NOMO-1 treated with DMSO at 0.1 percent for 48 hours (cell line): ENCODE data around the gene PHEX.

ENCODE experiments used
- DNase-seq: peaks from one replicate; lab custom pipeline; 2025; ENCODE audit not compliant: unreplicated experiment; lab: John Stamatoyannopoulos, UW

Gene PHEX

DNA sequence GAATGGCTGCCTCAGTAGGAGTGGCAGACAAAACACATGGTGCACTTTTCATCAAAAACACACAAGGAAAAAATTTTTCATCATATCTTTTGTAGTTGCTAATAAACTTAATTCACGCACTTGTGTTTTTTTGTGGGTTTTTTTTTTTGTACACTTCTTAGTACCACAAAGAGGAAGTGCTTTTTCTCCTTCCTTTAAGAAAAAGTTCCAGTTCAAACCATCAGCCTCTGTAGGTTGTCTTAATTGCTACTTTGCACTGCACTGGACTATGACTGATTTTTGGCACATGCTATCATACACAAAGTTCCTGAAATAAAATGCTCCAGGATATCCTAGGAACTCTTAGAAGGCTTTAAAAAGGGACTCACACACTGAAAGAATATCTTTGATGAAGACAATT lies at the start of gene PHEX:
Gene PHEX (plus strand): TSS at position 242 of the 400 bp plus-strand sequence. CDS start 681 bp downstream, outside the sequence.
- peak; percentile 3 for DNase-seq

DNA sequence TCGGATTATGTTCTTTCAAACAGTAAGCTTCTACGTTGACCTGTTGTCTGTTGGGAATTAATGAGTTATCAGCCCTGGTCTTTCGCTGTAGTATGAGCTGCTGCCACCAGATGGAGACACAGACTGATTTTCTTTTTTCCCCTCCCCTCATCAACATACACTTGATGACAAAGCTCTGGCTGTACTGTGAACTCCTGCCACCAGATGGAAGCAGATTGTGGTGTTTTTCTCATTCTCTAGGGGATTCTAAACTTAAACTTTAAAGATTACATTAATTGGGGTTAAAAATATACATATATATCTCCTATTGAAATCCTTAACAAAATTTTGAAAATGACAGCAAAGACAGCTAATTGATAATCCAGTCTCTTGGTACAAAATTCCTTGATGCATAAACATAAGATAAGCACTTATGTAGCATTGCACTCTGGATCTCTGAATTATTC lies 46.8 kb upstream of the PHEX start:
- DNase-seq: peak; percentile 79

DNA sequence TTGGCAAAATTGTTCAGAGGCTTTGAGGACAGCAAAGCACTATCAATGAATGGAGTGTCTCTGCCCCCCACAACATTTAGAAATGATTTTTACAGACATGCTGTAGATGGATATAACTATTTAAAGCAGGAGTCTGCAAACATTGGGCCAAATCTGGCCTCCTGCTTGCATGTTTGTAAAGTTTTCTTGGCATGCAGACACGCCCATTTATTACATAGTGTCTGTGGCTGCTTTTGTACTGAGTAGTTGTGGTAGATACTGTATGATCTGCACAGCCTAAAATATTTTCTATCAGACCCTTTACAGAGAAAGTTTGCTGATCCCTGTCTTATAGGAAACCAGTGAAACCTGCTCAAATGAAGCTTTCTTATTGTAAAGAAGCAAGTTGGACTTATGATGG lies 45.5 kb upstream of the PHEX start:
- DNase-seq: no peak

DNA sequence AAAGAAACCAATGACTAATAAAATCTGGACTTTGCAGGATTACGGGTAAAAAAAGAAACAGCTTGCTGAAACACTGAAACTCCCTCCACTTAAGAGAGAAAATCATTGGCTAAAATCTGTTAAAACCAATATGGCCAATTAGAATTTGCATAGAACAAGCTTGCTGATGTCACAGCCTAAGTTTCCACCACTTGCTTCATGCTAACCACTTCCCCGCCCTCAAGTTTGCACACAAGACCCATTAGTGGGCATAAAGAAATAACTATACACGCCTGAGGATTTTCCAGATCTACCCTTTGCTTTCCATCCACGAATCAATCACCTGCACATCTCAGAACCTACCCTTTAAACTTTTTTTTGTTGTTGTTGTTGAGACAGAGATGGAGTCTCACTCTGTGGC lies 42.7 kb upstream of the PHEX start:
- DNase-seq: no peak

DNA sequence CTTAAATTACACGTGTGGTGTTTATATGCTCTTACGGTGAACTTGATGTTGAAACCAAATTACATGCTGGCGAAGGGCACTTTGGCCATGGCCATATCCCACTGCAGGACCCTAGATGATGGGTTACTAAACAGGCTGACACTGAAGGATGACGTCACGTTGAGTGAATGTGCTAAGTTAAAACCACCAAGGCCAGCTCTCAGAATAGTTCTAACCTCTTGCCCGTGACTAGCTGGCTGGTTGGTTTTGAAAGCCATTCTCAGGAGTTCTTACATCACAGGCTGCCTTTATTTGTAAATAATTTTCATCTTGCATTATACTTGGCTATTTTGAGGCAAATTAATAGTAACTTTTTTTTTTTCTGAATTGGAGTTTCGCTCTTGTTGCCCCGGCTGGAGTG lies 41.3 kb upstream of the PHEX start:
- DNase-seq: no peak

DNA sequence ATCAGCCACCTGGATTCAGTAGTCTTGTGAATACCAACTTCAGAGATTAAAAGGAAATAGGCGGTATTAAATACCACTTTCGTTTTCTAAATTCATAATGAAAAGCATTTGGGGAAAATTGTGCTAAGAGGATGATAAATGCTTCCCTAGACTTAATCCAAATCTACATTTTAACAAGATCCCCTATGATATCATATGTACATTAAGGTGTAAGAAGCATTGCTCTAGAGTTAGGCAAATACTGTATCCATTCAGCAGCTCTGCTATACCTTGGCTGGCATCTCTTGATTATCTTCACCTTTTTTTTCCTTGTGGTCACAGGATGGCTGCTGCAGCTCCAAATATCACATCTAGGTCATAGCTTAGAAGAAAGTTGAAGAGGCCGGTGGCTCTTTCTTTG lies 40.6 kb upstream of the PHEX start:
- DNase-seq: no peak

DNA sequence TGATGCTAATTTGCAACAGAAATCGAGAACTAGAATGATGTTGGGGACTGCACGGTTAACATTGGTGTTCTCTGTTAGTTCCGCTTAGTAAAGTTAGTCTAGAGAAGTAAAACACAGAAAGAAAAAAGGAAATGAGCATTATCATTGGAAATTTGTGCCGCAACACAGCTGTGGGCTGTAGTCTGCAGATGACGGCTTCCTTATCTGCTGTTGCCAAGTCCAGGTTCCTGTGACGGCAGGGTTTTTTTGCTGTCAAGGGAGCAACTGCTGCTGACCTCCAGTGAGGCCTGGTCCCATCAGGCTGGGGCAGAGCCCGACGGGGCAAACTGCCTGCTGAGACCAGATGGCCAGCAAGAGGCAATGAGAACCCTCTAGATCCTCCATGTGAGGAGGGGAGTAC lies 38.9 kb upstream of the PHEX start:
- DNase-seq: peak; percentile 92

DNA sequence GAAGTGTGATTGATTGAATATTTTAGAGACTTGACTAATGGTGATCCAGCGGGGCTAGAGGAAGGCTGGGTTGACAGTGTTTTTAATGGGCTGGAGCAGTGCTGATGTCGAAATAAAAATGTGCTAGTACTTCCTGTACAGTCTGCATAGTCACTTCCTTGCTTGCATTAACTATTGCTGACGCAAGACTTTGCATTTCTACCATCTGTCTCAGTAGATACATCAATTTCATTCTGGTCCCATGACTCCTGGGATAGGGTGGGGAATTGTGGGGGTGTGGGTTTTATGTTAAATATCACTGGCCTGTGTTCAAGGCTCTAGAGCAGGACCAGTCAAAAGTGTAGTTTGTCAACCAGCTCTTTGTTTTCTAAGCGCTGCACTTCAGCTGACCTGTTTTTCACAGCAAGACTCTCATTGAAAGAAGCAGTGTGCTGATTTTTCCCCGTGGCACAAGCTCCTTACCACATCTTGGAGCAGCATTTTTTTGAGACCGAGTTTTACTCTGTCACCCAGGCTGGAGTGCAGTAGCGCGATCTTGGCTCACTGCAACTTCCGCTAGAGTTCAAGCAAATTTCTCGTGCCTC lies 35.2 kb upstream of the PHEX start:
- peak; percentile 94 for DNase-seq

DNA sequence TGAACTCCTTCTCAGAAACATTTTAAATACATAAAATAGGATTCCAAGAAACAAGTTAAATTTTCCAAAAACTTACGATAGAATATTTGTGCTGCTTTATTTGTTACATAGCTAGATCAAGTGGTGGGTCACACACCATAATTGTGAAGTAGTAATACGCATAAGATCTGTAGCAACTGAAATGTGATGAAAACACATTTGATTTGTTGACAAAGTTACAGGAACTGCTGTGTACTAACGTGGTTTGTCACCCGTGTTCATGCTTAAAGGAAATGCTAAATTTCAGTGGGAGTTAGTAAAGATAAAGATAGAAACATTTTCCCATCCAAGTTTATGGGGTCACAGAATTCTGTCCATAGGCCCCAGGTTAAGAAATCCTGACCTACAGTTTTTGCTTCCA lies 34.1 kb upstream of the PHEX start:
- no peak for DNase-seq

DNA sequence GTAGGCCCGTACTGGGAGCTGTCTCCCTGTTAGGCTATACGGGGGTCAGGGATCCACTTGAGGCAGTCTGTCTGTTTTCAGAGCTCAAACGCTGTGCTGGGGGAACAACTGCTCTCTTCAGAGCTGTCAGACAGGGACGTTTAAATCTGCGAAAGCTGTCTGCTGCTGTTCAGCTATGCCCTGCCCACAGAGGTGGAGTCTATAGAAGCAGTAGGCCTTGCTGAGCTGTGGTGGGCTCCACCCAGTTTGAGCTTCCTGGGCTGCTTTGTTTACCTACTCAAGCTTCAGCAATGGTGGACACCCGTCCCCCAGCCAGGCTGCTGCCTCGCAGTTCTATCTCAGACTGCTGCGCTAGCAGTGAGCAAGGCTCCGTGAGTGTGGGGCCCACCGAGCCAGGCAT lies 27.3 kb upstream of the PHEX start:
- DNase-seq: no peak

DNA sequence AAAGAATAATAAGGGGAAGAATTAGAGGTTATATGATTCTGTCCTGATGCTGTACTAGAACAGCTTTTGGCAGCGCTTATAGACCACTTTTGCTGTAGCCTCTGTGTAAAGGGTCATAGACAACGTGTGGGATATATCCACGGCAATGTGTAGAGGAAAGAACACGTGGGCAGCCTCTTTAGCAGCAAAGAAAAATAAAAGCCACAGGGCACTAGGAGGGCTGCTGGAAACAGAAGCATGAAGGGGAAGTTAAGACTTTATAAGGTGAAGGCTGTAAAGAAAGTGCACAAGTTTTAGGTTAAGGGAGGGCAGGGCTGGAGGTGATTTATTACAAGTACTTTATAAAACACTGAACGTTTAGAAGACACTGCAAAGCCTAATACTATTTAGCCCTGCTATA lies 20.1 kb upstream of the PHEX start:
- peak; percentile 34 for DNase-seq

DNA sequence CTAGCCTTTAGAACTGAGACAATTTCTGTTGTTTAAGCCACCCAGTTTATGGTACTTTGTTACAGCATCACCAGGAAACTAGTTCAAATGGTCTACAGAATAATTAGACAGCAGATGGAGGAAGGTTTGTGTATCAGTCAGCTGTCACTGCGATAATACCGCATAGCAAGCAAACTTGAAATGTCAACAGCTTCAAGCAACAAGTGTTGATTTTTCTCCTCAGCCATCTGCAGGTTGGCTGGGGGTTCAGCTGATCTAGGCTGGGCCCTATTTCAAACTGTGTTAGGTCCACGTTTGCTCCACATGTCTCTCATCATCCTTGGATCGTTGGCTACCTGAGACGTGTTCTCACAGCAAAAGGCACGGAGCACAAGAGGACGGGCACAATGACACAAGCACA lies 19.2 kb upstream of the PHEX start:
- no peak for DNase-seq

DNA sequence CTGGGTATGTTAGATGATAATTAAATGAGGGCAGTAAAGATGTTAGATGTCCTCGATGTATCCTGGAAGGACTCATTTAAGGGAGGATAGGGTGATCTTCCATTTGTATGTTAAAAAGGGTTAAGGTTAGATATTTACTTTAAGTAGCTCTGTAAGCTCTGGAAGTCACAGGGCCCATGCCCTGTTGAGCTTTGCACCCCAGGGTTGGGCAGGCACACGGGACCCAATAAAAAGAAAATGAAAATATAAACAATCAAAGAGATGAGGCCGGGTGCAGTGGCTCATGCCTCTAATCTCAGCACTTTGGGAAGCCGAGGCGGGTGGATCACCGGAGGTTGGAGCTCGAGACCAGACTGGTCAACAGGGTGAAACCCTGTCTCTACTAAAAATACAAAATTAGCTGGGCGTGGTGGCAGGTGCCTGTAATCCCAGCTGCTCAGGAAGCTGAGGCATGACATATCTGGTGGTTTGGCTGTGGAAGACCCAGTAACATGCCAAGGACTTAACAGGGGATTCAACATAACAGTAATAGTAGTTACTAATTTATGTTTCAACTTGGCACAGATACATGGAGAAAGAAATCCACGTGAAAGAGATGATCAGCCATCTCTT lies 16.9 kb upstream of the PHEX start:
- DNase-seq: no peak

DNA sequence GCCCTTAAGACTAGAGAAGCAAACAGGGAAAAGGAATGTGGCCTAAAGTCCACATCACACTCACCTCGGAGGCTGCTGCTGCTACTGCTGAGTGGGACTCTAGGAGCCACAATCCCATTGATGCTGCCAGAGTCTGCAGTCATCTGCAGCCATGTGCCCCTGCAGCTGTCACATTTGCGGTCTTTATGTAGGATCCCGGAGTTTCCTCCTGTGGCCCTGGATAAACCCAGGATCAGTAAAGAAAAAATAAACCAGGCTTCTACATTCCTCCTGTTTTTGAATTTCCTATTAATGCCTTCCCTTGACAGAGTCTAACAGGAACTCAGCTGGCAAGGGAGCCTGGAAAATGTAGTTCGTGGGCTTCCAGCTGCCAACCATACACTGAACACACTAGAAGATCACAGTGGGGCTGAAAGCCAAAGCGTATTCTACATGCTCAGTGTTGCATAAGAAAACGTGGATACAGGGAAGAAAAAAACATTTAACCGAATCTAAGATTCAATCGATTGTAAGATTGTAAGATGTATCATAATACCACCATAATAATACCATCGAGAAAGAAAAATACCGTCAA lies 10.3 kb upstream of the PHEX start:
- no peak for DNase-seq

DNA sequence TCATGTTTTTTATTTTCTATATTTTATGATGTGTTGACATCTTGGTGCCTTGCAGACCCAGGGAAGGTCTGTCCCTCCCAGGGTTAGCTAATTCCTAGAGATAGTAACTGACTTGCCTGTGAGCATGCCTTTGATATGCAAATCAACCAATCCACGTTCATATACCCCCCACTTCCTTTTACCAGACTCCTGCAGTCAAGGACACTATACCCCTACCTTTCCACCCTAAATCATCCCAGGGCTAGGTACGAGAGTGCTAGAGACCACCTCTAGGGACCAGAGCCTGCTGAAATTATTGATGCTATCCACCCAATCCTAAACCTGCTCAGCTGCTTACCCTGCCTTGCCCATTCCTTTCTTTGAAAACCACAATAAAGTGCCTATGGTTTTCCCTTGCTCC lies 7.5 kb upstream of the PHEX start:
- no peak for DNase-seq

DNA sequence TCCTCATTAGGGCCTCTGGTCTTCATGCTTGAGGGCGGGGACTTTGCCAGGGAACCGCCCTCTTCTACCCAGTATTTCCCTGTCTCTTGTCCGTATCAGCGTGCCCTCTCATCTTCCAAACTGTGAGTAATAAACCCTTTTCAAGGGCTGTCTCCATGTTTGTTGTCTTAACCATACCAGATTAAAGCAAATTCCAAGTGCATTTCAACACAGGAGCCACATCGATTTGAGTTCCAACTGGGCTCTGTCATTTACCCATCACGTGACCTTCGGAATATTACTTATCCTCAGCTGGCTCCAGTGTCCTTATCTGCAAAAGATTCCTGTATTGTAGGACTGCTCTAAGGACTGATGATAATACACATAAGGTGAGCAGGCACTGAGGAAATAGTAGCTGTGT lies 6.4 kb upstream of the PHEX start:
- DNase-seq: no peak

DNA sequence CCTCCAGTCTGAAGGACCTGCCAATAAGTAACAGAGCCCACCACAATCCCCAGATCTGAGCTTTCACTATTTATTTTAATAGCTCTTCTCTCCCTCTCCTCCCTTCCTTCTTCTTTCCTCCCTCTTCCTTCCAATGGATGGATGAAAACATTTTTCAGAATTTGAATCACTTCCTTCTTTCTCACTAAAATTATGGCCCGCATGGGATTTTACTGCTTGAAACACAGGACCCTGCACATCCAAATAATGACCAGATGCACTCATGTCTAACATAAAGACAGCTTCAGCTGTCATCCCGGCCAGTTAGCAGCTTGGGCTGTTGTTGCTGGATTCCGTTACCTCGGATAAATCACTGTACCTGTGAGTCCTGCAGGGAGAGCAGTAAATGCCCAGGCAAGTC lies 5.4 kb upstream of the PHEX start:
- DNase-seq: no peak

DNA sequence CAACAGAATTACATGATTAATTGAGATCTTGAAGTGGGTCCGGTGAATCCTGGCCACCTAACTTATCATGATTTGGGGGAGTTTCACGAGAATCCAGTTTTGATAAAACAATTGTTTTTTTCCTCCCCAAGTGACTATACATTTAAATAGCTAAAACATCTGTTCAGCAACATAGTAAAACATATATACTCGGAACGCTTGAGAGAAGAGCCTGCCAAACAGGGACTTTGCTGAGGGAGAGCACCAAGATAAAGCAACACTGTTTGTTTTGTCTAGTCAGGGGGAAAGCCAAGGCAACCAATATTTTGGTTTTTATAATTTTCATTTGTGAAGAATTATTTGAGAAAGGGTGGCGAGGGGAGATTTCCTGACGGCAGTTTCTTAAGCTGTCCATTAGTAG lies 381 bp downstream of the PHEX start:
- DNase-seq: no peak

DNA sequence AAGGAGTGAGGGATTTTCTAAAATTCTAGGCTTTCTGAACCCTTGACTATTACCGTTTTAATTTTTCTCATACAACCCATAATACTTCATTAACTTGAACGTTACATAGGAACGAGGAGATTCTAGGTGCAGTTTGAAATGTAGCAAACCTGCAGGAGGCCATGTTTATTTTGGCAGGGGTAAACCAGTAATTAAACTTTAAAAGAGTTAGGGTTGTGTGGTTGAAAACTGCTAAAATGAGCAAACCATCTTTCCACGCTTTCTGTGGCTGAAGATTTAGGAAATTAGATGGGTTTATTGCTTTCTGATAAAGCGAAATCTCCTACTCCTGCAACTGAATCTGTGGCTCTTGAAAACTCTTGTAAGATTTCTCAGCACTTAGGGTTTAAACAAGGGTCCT lies 1.7 kb downstream of the PHEX start:
- DNase-seq: no peak

DNA sequence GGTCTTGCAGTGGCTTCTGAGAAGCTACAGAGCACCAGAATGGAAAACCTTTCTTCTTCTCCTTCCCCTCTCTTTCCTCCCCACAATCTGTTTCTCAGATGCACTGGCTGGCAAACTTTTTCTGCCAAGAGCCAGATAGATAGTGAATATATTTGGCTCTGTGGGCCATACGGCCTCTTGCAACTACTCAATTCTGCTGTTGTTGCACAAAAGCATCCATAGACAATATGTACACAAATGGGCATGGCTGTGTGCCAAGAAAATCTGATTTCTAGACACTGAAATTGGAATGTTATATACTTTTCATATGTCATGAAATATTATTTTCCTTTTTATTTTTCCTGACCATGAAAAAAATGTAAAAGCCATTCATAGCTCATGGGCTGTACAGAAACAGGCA lies 3.1 kb downstream of the PHEX start:
- no peak for DNase-seq

DNA sequence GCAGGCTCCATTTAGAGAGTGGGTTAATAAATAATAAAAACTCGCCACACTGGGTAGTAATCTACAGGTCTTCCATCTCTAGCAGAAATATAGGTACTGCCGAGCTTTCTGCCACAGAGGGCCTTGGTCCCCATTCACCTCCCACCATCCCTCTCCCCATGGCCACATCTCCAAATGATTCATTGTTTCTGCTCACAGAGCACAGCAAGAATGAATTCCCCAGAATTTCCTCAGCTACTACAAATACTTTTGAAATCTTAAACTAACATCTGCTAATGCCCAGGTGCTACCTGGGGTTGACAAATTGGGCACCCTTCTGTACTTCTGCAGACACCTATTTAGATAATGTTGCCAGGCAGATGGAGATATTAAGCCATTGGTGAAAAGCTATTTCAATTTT lies 5.1 kb downstream of the PHEX start:
- no peak for DNase-seq

DNA sequence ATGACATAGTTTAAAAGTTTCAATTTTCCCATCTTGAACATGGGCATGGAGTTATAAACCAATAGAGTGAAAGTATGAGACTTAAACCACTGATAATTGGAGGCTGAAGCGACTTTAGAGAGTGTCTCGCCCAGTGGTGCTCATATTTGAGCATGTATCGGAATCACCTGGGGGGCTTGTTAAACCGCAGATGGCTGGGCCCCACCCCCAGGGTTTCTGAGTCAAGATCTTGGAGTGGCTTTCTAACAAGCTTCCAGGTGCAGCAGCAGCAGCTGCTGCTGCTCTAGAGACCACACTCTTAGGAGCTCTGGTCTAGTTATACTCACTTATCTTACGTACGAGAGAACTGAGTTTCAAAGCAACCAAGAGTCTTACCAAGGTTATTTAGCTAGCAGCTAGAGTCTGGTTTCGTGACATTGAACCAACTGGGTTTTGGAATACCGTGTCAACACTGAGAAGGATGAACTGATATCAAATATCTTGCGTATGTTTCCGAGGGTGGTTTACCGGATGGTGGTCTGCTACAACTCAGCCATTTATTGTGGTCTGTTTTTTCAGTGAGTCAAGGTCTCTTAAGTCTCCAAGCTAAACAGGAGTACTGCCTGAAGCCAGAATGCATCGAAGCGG lies 5.9 kb downstream of the PHEX start:
- no peak for DNase-seq
